GM21528 (cell line): ENCODE data around the gene CANT1.

Experiments used
- ATAC-seq: cut with Tn5 transposase; IDR thresholded peaks from one replicate; pipeline ENCODE4 v1.9.1; 2021; ENCODE audit warnings: mild to moderate bottlenecking, moderate library complexity; ENCODE audit not compliant: unreplicated experiment, low FRiP score

Gene CANT1

DNA sequence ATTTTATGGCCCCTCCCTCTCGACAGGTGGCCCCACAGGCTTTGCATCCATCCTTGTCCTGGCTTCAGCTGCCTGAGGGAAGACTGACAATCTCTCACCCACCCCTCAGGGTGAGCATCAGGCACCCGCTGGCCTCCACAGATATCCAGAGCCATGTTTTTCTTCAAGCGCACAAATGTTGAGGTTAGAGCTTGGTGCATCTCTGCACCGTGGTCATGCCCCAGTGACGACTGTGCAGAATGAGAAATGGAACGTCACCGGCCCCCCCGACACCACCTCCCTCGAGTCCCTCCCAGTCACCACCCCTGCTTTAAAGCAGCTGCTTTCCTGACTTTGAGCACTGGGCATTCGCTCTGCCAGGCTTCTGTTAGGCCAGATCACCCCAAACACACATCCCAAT, 64.6 kb downstream of the CANT1 start:
- no peak for ATAC-seq

GRCh38 chr17:78944026-78944425, 65.5 kb downstream of the CANT1 start:
- no peak for ATAC-seq
